HFFc6 (cell line): Measurements from ENCODE around the gene MSI2. TPM values are rescaled to one million over a fixed set of nuclear protein-coding genes. Genes with fewer than 3 reads are reported as not detected.

ENCODE experiments used
- DNase-seq: peaks from one replicate; pipeline ENCODE4 v3.0.0-alpha.2; 2018
- H3K27ac Mint-ChIP-seq: 2 replicates; pipeline ENCODE4 v1.8.0; 2020; ENCODE audit warnings: mild to moderate bottlenecking, mixed read lengths
- H3K27me3 Mint-ChIP-seq: 2 replicates; pipeline ENCODE4 v1.8.0; 2021; ENCODE audit warnings: mild to moderate bottlenecking, moderate library complexity, mixed read lengths; ENCODE audit not compliant: insufficient read depth
- H3K36me3 Mint-ChIP-seq: 2 replicates; pipeline ENCODE4 v1.8.0; 2021; ENCODE audit warnings: low read depth, mixed read lengths
- H3K4me1 Mint-ChIP-seq: 2 replicates; pipeline ENCODE4 v1.8.0; 2020; ENCODE audit warnings: low read depth, mixed read lengths
- H3K4me3 Mint-ChIP-seq: 2 replicates; pipeline ENCODE4 v1.8.0; 2020; ENCODE audit warnings: mild to moderate bottlenecking, moderate library complexity, mixed read lengths
- H3K9me3 Mint-ChIP-seq: 2 replicates; pipeline ENCODE4 v1.8.0; 2020; ENCODE audit warnings: mild to moderate bottlenecking, mixed read lengths
- CTCF ChIP-seq: fragments of 200-600 bp; sonication (generic); IDR thresholded peaks from 2 replicates; pipeline ENCODE4 v1.5.0; 2021; ENCODE audit warnings: antibody characterized with exemption, mild to moderate bottlenecking
- total RNA-seq, 6 experiments: library from RNA; stranded (reverse); fragmentation: NEBNext Ultra II Directional; extraction: Animal tissue kit (Norgen Biotek cat#: 25700); gene quantifications; 2 replicates in 1 of 6; 3 replicates in 5 of 6; pipeline ENCODE4 v1.2.3, GENCODE V29; 2021

MSI2 gene
- total RNA-seq, 6 experiments from 2014 or later: 53.5 to 71.7 (median 55.0) TPM

GRCh38 chr17:57453841-57454425 is 197.6 kb downstream of the MSI2 start:
- peaks cover 12% of the 10 kb centered on the region for H3K4me1 Mint-ChIP-seq
- H3K27me3 Mint-ChIP-seq: peaks cover 1% of the 10 kb centered on the region
- DNase-seq: no peak
- H3K36me3 Mint-ChIP-seq: peaks cover 12% of the 10 kb centered on the region; the same call in 1 of the 2 replicates
- no peaks in the 10 kb centered on the region for H3K9me3 Mint-ChIP-seq
- no peak overlapping the region for H3K4me3 Mint-ChIP-seq
- H3K27ac Mint-ChIP-seq: no peak overlapping the region
- no peak for TF ChIP-seq CTCF

GRCh38 chr17:57454729-57455062 is 198.4 kb downstream of the MSI2 start:
- Mint-ChIP-seq H3K27ac (no peak overlapping the region), H3K4me3 (no peak overlapping the region), H3K27me3 (peaks cover 1% of the 10 kb centered on the region), H3K36me3 (peaks cover 12% of the 10 kb centered on the region; the same call in 1 of the 2 replicates), H3K4me1 (peaks cover 20% of the 10 kb centered on the region), H3K9me3 (no peaks in the 10 kb centered on the region)
- no peak for DNase-seq
- no peak for TF ChIP-seq CTCF

- Mint-ChIP-seq H3K27me3 (peaks cover 1% of the 10 kb centered on the region), H3K27ac (no peak overlapping the region), H3K4me1 (peaks cover 26% of the 10 kb centered on the region), H3K36me3 (peaks cover 12% of the 10 kb centered on the region; the same call in 1 of the 2 replicates), H3K4me3 (no peak overlapping the region), H3K9me3 (no peaks in the 10 kb centered on the region)
- no peak for DNase-seq
- TF ChIP-seq CTCF: no peak
These were observed 199.0 kb downstream of the MSI2 start for GRCh38 chr17:57455063-57455914.

GRCh38 chr17:57456622-57457021 is 200.3 kb downstream of the MSI2 start:
- Mint-ChIP-seq H3K9me3 (no peaks in the 10 kb centered on the region), H3K27ac (no peak overlapping the region), H3K4me3 (no peak overlapping the region), H3K27me3 (no peaks in the 10 kb centered on the region; the same call in 1 of the 2 replicates), H3K36me3 (peaks cover 12% of the 10 kb centered on the region; the same call in 1 of the 2 replicates), H3K4me1 (peaks cover 39% of the 10 kb centered on the region)
- DNase-seq: no peak
- TF ChIP-seq CTCF: no peak

GRCh38 chr17:57457188-57457587 is 200.9 kb downstream of the MSI2 start:
- H3K4me3 Mint-ChIP-seq: no peak overlapping the region
- TF ChIP-seq CTCF: no peak
- no peaks in the 10 kb centered on the region for H3K9me3 Mint-ChIP-seq
- peaks cover 17% of the 10 kb centered on the region for H3K36me3 Mint-ChIP-seq
- H3K27ac Mint-ChIP-seq: no peak overlapping the region
- peaks cover 45% of the 10 kb centered on the region for H3K4me1 Mint-ChIP-seq
- no peak for DNase-seq
- peaks cover 1% of the 10 kb centered on the region; the same call in 1 of the 2 replicates for H3K27me3 Mint-ChIP-seq
